ENCODE data around the gene ADORA1.

ADORA1 gene

GRCh38 chr1:203121186-203122015, 6.1 kb upstream of the ADORA1 start:
- DNase-seq (ENCODE audit: low read depth), result no peak
- no peak for TF ChIP-seq CTCF (IDR thresholded peaks at IDR 0.05; ENCODE audit: insufficient read depth, low read depth, low read length, missing control alignments)
- H3K4me3 ChIP-seq (ENCODE audit: low read depth, low read length), result no peak overlapping the region

GRCh38 chr1:203122159-203122558, 5.4 kb upstream of the ADORA1 start:
- DNase-seq (ENCODE audit: low read depth), result no peak

GRCh38 chr1:203124011-203124410, 3.5 kb upstream of the ADORA1 start:
- no peak for DNase-seq (ENCODE audit: low read depth)
- H3K4me3 ChIP-seq (ENCODE audit: low read depth, low read length), result no peak overlapping the region
- TF ChIP-seq CTCF (IDR thresholded peaks at IDR 0.05; ENCODE audit: insufficient read depth, low read depth, low read length, missing control alignments), result no peak

More at GRCh38 chr1:203122159-203122558, 5.4 kb upstream of the ADORA1 start:
- H3K4me3 ChIP-seq (ENCODE audit: low read depth, low read length), result no peak overlapping the region
- TF ChIP-seq CTCF (IDR thresholded peaks at IDR 0.05; ENCODE audit: insufficient read depth, low read depth, low read length, missing control alignments), result no peak

GRCh38 chr1:203124546-203125317, 2.8 kb upstream of the ADORA1 start:
- H3K4me3 ChIP-seq (ENCODE audit: low read depth, low read length), result no peak overlapping the region
- DNase-seq (ENCODE audit: low read depth), result no peak
- no peak for TF ChIP-seq CTCF (IDR thresholded peaks at IDR 0.05; ENCODE audit: insufficient read depth, low read depth, low read length, missing control alignments)

- DNase-seq (ENCODE audit: low read depth), result no peak
- H3K4me3 ChIP-seq (ENCODE audit: low read depth, low read length), result no peak overlapping the region
- no peak for TF ChIP-seq CTCF (IDR thresholded peaks at IDR 0.05; ENCODE audit: insufficient read depth, low read depth, low read length, missing control alignments)
Observed at GRCh38 chr1:203126151-203126865, 1.2 kb upstream of the ADORA1 start.

- no peak for DNase-seq (ENCODE audit: low read depth)
- H3K4me3 ChIP-seq (ENCODE audit: low read depth, low read length), result no peak overlapping the region
- TF ChIP-seq CTCF (IDR thresholded peaks at IDR 0.05; ENCODE audit: insufficient read depth, low read depth, low read length, missing control alignments), result no peak
Observed at GRCh38 chr1:203126866-203127665, 460 bp upstream of the ADORA1 start.
